ENCODE results near the gene LRRC73.
"Not testable (repeated sequence)": the region's sequence is repeated elsewhere in the genome, so short reads cannot be mapped to it uniquely, and the experiment has no call there.

Gene LRRC73

GRCh38 chr6:43459535-43459934 lies 50.6 kb downstream of the LRRC73 start:
- no peak for DNase-seq

DNA sequence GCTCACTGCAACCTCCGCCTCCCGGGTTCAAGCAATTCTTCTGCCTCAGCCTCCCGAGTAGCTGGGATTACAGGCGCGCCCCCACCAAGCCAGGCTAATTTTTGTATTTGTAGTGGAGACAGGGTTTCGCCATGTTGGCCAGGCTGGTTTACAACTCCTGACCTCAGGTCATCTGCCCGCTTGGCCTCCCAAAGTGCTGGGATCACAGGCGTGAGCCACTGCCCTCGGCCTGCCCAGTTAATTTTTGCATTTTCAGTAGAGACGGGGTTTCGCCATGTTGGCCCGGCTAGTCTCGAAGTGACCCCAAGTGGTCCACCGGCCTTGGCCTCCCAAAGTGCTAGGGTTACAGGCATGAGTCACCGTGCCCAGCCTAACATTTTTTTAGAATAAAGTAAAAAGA lies 52.0 kb downstream of the LRRC73 start:
- DNase-seq = not testable (repeated sequence)

DNA sequence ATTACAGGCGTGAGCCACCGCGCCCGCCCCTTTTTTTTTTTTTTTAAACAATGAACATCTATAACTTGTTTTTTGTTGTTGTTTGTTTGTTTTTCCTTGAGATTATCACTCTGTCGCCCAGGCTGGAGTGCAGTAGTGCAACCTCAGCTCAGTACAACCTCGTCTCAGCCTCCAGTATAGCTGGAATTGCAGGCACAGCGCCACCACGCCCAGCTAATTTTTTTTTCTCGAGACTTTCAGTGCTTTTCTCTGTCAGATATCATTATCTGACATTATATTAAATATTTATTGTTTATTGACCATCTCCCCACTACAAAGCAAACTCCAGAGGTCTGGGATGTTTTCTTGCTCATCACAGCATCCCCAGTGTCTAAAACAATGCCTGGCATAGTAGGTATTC lies 52.5 kb downstream of the LRRC73 start:
- no peak for DNase-seq
